ENCODE measurements around the gene TEKT2.

DNA sequence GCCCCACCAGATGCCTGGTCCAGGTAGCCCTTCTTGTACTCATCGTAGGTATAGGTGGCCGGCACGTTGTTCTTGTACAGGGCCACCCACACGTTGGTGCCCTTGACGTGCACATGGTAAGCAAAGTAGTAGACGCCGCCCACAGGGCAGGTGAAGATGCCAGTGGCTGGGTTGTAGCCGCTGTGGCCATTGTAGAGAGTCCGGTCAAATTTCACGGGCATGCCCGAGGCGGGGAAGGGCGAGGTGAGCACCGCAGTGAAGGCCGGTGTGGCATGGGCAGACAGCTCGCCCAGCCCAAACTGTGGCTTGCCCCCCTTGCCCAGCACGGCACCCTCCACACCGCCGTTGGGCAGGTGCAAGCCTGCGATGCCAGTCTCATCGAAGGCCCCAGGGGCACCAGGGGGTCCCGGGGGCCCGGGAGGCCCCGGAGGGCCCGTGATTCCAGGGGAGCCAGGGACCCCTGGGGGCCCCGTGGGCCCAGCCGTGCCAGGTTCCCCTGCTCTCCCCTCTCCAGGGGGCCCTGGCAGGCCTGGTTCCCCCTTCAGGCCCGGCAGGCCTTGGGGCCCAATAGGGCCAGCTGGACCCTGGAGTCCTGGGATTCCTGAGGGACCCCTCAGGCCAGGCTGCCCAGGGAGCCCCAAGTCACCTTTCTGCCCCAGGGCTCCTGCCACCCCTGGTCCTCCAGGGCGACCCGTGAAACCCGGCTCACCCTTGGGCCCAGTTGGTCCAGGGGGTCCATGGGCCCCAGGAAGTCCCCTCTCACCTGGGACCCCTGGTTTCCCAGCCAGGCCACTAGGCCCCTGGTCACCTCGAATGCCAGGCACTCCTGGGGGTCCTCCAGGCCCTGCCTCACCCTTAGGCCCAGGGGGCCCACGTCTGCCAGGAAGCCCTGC is 14.0 kb downstream of the TEKT2 start:
- TF ChIP-seq YY1 (IDR thresholded peaks at IDR 0.05; ENCODE audit: insufficient read depth, insufficient read length) (no peak), ZNF274 (IDR thresholded peaks at IDR 0.05; ENCODE audit: low read depth, low read length) (no peak)
